ENCODE results near the gene C2CD4D.

C2CD4D gene

DNA sequence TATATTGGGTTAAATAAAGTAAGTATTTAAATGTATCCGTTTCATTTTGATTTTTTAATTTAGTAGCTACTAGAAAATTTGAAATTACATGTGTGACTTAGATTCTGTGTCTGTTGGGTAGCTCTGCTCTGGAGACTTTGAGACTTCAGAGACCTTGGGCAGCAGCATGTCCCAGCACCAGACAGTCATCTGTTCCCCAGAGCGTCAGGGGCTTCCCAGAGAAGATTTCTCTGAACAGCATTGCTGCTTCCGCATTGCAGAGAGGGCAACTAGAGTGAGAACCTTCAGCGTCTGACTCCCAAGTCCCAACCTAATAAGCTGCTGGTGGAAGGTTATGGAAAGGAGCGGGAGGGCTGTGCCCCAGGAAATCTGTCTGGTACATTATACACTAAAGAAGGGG is 41.0 kb downstream of the C2CD4D start:
- H3K4me3 ChIP-seq (ENCODE audit: low read length): no peak overlapping the region
- no peaks in the 10 kb centered on the region for H3K9me3 ChIP-seq (ENCODE audit: control insufficient read depth, low read depth, low read length)
- H3K4me1 ChIP-seq (ENCODE audit: control insufficient read depth, low read depth, low read length): no peaks in the 10 kb centered on the region
- H3K27me3 ChIP-seq (ENCODE audit: control insufficient read depth, insufficient read depth, low read length): no peaks in the 10 kb centered on the region
- H3K36me3 ChIP-seq (ENCODE audit: control insufficient read depth, low read depth, low read length): no peaks in the 10 kb centered on the region
- no peak overlapping the region for H3K9ac ChIP-seq (ENCODE audit: low read length)
- no peak overlapping the region for H3K27ac ChIP-seq (ENCODE audit: low read length)

DNA sequence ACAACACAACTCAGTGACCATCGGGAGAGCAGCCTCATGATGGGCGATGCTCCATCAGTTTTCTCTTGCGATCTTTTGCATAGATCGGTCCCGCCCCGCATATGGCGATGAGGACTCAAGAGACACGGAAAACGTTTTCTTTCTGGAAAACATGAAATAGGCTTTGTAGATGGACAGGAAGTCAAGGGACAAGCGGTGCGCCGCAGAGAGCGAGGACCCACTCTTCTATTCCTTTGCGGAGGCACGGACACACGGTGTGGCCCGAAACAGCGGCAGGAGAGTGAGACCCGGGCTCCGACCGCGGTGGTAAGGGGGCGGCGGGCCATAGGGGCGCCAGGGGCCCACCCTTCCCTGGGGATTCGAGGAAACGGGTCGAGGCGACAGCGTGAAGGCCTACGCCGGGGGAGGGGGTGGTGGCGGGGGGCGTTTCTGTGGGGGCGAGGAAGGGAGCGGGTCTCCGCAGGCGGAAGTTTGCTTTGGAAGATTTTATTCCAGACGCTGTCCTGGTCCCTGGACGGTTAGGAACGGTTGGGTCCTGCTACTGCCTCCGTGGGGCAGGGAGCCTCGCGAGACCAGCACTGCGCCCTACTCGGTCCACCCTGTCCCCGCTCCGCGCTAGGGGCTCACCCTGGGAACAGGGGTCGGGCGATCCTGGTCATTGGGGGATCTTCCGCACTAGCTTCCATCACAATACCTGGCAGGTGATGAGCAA is 48.5 kb downstream of the C2CD4D start:
- no peak overlapping the region for H3K27ac ChIP-seq (ENCODE audit: low read length)
- H3K4me1 ChIP-seq (ENCODE audit: control insufficient read depth, low read depth, low read length): peaks cover 8% of the 10 kb centered on the region
- no peaks in the 10 kb centered on the region for H3K27me3 ChIP-seq (ENCODE audit: control insufficient read depth, insufficient read depth, low read length)
- no peaks in the 10 kb centered on the region for H3K36me3 ChIP-seq (ENCODE audit: control insufficient read depth, low read depth, low read length)
- H3K9ac ChIP-seq (ENCODE audit: low read length): peak overlapping the region; percentile 41
- H3K9me3 ChIP-seq (ENCODE audit: control insufficient read depth, low read depth, low read length): no peaks in the 10 kb centered on the region
- H3K4me3 ChIP-seq (ENCODE audit: low read length): peak overlapping the region; percentile 98

DNA sequence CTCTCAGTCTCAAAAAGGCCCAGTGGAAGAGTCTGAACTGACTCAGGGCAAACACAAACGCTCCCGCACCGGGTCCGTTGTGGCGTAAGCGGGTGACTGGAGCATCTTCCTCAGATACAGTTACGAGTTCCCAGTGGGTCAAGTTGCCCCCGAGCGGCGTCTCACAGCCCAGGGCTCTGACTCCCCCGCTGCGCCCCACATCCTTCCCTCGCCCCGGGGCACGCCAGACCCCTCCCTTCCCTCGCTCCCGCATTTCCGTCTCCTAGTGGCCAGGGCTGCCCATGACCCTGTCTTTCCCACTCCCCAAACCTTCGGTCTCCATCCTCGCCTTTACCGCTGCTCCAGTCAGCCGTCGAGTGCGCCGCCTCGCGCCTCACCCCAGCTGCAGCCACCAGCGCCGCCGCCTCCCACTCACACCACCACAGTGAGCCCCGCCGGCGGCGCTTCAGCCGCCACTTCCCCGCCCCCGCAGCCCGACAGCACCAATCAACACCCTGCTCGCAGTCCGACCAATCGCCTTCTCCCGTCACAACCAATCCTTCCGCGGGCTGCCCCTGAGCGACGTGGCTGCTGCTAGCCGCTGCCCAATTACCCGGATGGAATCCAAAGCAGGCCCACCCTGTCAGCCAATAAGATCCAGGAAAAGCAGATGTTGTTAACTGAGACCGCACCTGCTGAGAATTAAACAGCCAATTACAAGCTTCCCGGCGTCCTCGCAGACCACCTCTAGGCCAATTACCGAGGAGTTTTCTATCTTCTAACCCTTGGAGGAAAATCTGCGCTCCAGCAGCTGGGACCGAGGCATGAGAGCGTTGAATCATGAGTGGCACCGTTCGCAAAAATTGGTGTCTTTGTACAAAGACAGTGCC is 49.3 kb downstream of the C2CD4D start, which contains the start of gene TDRKH:
Gene TDRKH, minus strand, starts transcription at position 430 of the 869 bp plus-strand sequence. CDS start 7,478 bp downstream, outside the sequence.
- Histone ChIP-seq H3K27me3 (ENCODE audit: control insufficient read depth, insufficient read depth, low read length) (no peaks in the 10 kb centered on the region), H3K36me3 (ENCODE audit: control insufficient read depth, low read depth, low read length) (no peaks in the 10 kb centered on the region), H3K4me3 (ENCODE audit: low read length) (peak within 1 kb of the TSS; percentile 98), H3K27ac (ENCODE audit: low read length) (peak within 1 kb of the TSS; percentile 11), H3K4me1 (ENCODE audit: control insufficient read depth, low read depth, low read length) (peaks cover 8% of the 10 kb centered on the region), H3K9me3 (ENCODE audit: control insufficient read depth, low read depth, low read length) (no peaks in the 10 kb centered on the region), H3K9ac (ENCODE audit: low read length) (peak within 1 kb of the TSS; percentile 51)
